Endometrial microvascular endothelial cells (primary cell): ENCODE results near the gene ZNF678. TPM values are rescaled to one million over a fixed set of nuclear protein-coding genes. Genes with fewer than 3 reads are reported as not detected.
"Not testable (repeated sequence)": the region's sequence is repeated elsewhere in the genome, so short reads cannot be mapped to it uniquely, and the experiment has no call there.

Experiments
- in situ Hi-C: cut with HindIII; loops from 2 replicates; pipeline ENCODE4 v1.10.0; 2017; ENCODE audit warnings: low sequenced_read_pairs, low pct_unique_long_range_greater_than_20kb; ENCODE audit errors: inconsistent ontology term
- total RNA-seq: library from RNA; depleted of rRNA; stranded (reverse); fragments of >200 nt; gene quantifications from one replicate; pipeline ENCODE4 v1.2.3, GENCODE V29; 2015; ENCODE audit errors: inconsistent ontology term

The ZNF678 gene
- total RNA-seq, 1 donor from 2014 or later: 2.4 TPM

GRCh38 chr1:227586733-227587132 lies 23.4 kb downstream of the ZNF678 start:
- in situ Hi-C loops: no loop called here

GRCh38 chr1:227587968-227588367 lies 24.6 kb downstream of the ZNF678 start:
- in situ Hi-C loops: no loop called here

GRCh38 chr1:227588769-227589168 lies 25.4 kb downstream of the ZNF678 start:
- in situ Hi-C loops: not testable (repeated sequence)

GRCh38 chr1:227589777-227590176 lies 26.4 kb downstream of the ZNF678 start:
- in situ Hi-C loops: not testable (repeated sequence)

- in situ Hi-C loops: not testable (repeated sequence)
Measured at GRCh38 chr1:227596222-227596621, 32.9 kb downstream of the ZNF678 start.

- in situ Hi-C loops: no loop called here
Measured at GRCh38 chr1:227603327-227603726, 40.0 kb downstream of the ZNF678 start.

- in situ Hi-C loops: no loop called here
Measured at GRCh38 chr1:227604446-227604845, 41.1 kb downstream of the ZNF678 start.

- in situ Hi-C loops: not testable (repeated sequence)
Measured at GRCh38 chr1:227606271-227606670, 42.9 kb downstream of the ZNF678 start.

- in situ Hi-C loops: no loop called here
Measured at GRCh38 chr1:227607336-227607898, 44.1 kb downstream of the ZNF678 start.

- in situ Hi-C loops: no loop called here
Measured at GRCh38 chr1:227612658-227613057, 49.3 kb downstream of the ZNF678 start.

GRCh38 chr1:227613526-227613925 lies 50.2 kb downstream of the ZNF678 start:
- in situ Hi-C loops: no loop called here

DNA sequence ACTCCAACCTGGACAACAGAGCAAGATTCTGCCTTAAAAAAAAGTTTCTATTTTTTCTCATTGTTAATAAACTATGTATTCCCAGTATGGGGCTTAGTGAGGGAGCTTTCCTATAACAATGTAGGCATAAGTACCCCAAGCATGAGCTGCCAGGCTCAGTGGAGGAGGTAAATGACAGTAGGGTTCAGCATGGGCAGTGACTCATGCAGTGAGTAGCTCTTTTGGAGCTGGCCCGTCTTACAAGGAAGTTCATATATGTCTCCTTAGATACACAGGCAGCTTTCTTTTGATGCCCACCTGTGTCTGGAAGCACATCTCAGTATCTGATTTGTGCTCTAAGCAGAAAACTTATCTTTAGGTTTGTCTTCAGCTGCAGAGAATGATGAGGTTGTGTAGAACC lies 57.9 kb downstream of the ZNF678 start:
- in situ Hi-C loops: no loop called here

- in situ Hi-C loops: no loop called here
Measured at GRCh38 chr1:227622739-227623475, 59.6 kb downstream of the ZNF678 start.

- in situ Hi-C loops: no loop called here
Measured at GRCh38 chr1:227632325-227632724, 69.0 kb downstream of the ZNF678 start.

DNA sequence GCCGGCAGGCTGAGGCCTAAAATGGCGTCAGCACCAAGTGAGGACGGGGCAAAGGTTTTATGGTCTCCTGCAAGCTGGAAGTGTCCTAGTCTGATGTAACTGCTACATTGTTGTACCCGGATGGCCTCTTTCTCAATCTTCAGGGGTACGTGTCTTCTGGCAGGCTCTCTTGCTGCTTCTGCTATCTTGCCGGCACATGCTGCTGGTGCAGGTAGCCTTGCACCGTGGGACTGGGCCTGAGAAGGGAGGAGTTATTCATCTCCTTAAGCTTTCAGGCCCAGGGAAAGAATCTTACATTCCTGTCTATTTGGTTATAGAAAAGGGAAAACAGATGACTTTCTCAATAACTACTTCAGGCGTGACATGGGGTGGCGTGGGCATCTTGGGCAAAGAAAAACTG lies 72.2 kb downstream of the ZNF678 start:
- in situ Hi-C loops: no loop called here

DNA sequence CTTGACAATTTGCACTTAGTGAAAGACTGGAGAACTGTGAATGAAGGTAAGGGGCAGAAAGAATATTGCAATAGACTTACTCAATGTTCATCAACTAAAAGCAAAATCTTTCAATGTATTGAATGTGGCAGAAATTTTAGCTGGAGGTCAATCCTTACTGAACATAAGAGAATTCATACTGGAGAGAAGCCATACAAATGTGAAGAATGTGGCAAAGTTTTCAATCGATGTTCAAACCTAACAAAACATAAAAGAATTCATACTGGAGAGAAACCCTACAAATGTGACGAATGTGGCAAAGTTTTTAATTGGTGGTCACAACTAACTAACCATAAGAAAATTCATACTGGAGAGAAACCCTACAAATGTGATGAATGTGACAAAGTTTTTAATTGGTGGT lies 91.1 kb downstream of the ZNF678 start:
- in situ Hi-C loops: no loop called here

DNA sequence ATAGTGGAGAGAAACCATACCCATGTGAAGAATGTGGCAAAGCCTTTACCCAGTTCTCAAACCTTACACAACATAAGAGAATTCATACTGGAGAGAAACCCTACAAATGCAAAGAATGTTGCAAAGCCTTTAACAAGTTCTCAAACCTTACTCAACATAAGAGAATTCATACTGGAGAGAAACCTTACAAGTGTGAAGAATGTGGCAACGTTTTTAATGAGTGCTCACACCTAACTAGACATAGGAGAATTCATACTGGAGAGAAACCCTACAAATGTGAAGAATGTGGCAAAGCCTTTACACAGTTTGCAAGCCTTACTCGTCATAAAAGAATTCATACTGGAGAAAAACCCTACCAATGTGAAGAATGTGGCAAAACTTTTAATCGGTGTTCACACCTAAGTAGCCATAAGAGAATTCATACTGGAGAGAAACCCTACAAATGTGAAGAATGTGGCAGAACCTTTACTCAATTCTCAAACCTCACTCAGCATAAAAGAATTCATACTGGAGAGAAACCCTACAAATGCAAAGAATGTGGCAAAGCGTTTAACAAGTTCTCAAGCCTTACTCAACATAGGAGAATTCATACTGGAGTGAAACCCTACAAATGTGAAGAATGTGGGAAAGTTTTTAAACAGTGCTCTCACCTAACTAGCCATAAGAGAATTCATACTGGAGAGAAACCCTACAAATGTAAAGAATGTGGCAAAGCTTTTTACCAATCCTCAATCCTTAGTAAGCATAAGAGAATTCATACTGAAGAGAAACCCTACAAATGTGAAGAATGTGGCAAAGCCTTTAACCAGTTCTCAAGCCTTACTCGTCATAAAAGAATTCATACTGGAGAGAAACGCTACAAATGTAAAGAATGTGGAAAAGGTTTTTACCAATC lies 91.7 kb downstream of the ZNF678 start:
- in situ Hi-C loops: no loop called here

DNA sequence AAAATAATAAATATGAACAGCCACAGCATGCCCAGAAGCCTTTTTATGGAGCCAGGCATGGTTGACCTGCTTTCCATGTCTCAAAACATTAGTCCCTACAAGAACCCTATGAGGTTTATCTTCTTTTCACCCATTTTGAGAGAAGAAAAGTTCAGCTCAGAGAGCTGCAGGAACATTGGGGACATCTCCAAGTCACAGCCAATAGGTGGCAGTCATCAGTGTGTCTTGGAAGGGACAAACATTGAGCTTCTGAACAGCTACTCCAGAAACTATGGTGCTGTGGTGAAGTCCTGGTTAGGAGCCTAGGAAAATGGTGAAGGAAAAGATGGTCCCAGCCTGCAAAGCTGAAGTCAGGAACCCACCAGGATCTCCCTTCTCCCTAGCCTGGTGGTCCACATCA lies 98.1 kb downstream of the ZNF678 start:
- in situ Hi-C loops: no loop called here

GRCh38 chr1:227662933-227663332 lies 99.6 kb downstream of the ZNF678 start:
- in situ Hi-C loops: no loop called here

DNA sequence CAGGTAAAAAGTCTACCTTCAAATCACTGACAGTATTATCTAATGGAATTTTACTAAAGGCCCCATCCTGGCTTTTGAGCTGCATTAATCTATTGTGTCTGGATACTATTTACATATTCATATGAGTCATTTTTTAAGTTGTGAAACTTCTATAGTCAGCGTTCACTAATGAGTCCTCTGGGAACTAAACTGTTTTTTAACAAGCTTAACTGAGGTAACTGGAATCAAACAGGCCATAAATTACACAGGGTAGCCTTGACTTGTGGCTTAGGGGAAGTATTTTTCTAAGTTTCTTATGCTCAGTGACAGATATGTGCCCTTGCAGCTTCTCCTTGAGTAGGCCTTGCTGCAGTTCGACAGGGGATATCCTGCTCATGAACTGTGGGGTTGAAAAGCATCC lies 102.9 kb downstream of the ZNF678 start:
- in situ Hi-C loops: no loop called here
